ENCODE measurements around the gene BOLA1.
"Not testable (repeated sequence)": the region's sequence is repeated elsewhere in the genome, so short reads cannot be mapped to it uniquely, and the experiment has no call there.

BOLA1 gene, protein sequence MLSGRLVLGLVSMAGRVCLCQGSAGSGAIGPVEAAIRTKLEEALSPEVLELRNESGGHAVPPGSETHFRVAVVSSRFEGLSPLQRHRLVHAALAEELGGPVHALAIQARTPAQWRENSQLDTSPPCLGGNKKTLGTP

GRCh38 chr1:149899460-149900284, at the start of gene BOLA1:
TSS of gene BOLA1 (plus strand) at chr1:149899568. CDS start at chr1:149900060, 492 bp downstream.
- peak; percentile 66 for DNase-seq

- no peak for DNase-seq
These were observed 49.4 kb upstream of the BOLA1 start for GRCh38 chr1:149849947-149850360.

DNA sequence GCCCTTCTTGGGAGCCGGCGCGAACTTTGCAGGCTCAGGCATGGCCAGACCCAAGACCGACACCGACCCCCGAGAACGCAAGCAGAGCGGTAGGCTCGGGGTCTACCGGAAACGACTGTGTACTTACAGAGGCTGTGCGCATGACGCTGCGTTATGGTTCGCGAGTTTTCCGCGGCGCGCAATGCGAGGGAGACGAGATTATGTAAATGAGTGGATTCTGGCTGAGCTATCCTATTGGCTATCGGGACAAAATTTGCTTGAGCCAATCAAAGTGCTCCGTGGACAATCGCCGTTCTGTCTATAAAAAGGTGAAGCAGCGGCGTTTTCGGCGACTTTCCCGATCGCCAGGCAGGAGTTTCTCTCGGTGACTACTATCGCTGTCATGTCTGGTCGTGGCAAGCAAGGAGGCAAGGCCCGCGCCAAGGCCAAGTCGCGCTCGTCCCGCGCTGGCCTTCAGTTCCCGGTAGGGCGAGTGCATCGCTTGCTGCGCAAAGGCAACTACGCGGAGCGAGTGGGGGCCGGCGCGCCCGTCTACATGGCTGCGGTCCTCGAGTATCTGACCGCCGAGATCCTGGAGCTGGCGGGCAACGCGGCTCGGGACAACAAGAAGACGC, 48.5 kb upstream of the BOLA1 start:
- DNase-seq: not testable (repeated sequence)

DNA sequence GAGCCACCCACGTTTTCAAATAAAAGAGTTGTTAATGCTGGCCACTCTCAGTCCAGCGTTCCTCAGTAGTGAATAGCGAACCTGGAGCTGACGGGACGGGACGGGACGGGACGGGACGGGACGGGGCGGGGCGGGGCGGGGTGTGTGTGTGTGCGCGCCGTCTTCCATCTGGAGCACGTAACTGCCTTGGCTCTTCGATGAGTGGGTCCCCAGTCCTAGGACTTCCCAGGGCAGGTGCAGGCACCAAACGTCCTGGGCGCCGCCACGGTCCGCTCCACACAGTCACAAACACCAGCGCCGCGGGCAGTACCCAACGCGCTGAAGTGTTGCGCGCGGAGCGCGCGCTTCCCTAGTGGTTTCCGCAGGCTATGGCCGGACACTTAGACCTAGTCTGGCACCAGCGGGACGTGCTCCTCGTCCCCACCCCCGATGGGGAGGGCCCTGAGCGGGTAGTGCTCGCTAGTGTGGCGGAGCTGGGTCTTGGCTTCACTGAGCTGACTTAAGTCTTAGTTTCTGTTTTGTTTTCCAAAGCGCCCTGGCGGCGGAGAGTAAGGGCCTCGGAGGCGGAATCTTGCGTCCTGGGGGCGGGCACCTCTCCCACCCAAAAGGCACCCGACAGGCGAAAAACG, 47.7 kb upstream of the BOLA1 start:
- DNase-seq: not testable (repeated sequence)

DNA sequence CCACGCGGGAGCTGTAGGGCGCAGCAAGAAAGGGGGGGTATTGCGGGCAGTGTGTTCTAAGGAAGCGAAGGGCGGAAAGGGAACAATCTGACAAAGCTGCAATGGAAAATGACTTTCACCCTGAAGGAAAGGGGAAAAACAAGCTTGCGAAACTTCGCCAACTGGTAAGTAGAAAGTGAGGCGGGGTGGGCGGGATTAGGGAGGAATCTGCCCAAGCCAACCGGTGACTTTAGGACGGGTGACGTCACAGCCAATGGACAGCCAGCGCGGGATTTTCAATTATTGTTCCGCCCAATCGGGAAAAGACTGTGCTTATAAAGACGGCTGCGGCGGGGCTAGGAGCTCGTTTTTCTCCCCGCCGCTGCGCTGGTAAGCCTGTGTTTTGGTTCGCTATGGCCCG, 47.1 kb upstream of the BOLA1 start:
- not testable (repeated sequence) for DNase-seq

- DNase-seq: not testable (repeated sequence)
These were observed 39.1 kb upstream of the BOLA1 start for GRCh38 chr1:149860271-149860670.

GRCh38 chr1:149860684-149861496, 38.5 kb upstream of the BOLA1 start:
- DNase-seq: not testable (repeated sequence)

- not testable (repeated sequence) for DNase-seq
These were observed 37.8 kb upstream of the BOLA1 start for GRCh38 chr1:149861497-149862054.

GRCh38 chr1:149866887-149867286, 32.5 kb upstream of the BOLA1 start:
- not testable (repeated sequence) for DNase-seq

DNA sequence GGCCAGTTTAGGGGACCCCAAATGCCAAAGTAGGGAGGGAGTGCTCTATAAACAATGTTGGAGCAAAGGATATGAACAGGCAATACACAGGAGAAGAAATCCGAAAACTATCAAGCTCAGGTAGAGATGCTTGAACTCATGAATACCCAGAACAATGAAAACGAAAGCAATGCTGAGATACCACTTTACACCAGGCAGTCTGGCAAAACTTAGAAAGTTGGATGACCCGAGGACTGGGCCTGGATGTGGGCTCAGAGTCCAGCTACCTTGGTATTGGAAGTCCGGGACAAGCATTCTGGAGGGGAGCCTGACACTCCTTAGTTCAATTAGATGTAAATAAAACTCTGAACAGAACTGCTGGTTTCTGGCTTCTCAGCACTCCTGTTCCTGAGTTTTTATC, 26.3 kb upstream of the BOLA1 start:
- DNase-seq: not testable (repeated sequence)

- no peak for DNase-seq
These were observed 22.0 kb upstream of the BOLA1 start for GRCh38 chr1:149877211-149877946.

GRCh38 chr1:149879556-149879955, 19.8 kb upstream of the BOLA1 start:
- DNase-seq: no peak

DNA sequence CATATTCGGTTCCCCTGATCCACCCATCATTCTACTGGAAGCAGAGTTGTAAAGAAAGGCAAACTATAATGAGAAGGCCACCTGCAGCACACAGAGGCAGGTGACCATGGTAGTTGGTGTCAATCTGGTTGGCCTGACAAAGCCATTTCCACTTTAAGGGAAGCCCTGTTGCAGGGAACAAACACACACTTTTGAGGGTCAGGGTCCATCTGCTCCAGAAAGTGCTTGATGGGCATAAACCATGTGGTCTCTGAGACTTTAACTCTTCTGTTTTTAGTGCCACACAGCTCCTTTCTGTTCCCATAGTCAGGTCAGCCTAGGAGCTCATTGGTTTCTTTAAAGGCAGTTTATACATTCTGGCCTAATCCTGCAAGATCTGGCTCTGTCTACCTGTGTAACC, 17.5 kb upstream of the BOLA1 start:
- DNase-seq: no peak

GRCh38 chr1:149883598-149884247, 15.6 kb upstream of the BOLA1 start:
- no peak for DNase-seq

DNA sequence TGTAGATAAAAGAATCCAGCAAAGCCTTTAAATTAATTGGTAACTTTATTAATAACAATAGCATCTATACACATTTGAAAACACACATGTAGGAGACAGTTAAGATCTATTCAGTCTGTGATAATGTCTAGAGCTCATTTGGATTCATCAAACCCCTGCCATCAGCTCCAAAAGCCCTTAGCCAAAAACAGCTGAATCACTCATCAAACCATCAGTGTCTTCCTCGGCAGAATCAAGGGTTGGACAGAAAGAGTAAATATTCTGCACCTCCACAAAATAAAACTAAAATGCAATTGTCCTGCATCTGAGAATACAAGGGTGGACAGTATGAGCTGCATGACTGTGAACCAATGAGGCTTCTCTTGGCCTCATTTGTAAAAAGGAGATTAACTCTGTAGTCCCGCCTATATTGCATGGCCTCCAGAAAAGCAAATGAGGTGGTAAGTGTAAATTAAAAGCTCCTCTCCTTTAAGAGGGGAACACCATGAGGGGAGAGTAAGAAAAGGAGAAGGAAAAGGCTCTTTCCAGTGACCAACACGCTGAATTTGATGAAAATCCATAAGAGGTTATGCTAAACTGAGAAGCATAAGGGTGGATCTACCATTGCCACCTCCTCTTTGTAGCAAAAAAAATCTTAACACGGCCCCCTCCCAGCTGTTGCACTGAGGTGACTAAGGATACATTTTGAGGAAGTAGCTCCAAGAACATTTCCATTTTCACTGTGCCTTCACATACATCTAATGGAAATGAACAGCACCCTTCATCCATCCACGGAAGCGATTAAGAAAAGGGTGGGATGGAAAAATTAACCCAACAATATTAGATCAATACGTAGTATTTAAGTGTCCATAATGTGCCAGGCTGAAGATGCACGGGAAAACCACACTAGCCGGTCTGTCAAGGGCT, 14.7 kb upstream of the BOLA1 start:
- DNase-seq: peak; percentile 60

GRCh38 chr1:149885339-149886120, 13.8 kb upstream of the BOLA1 start:
- peak; percentile 91 for DNase-seq

DNA sequence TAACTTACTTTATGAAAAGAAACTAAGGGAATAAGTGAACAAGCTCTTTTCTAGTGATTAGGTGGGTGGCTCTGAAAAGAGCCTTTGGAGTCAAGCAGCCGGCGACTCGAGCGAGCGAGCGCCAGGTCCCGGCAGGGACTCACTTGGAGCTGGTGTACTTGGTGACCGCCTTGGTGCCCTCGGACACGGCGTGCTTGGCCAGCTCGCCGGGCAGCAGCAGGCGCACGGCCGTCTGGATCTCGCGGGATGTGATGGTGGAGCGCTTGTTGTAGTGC, 13.3 kb upstream of the BOLA1 start:
- DNase-seq: not testable (repeated sequence)

DNA sequence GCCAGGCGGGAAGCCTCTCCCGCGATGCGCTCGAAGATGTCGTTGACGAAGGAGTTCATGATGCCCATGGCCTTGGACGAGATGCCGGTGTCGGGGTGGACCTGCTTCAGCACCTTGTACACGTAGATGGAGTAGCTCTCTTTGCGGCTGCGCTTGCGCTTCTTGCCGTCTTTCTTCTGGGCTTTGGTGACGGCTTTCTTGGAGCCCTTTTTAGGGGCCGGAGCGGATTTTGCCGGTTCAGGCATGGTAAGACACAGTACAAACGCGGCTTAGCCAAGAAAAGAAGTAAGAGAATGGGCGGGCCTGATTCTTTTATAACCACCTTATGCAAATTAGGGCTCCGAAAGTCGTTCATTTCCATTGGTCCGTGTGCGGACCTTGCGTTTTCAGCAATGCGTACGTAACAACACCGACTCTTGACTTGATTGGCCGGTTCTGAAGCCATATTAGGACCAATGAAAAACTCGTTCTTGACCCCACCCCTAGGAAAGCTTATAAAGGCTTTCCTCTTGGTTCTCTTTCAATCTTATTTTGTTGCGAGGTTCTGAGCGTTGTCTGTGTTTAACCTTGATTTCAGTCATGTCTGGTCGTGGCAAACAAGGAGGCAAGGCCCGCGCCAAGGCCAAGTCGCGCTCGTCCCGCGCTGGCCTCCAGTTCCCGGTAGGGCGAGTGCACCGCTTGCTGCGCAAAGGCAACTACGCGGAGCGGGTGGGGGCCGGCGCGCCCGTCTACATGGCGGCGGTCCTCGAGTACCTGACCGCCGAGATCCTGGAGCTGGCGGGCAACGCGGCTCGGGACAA, 12.8 kb upstream of the BOLA1 start:
- DNase-seq: peak; percentile 98

GRCh38 chr1:149887196-149887455, 12.2 kb upstream of the BOLA1 start:
- not testable (repeated sequence) for DNase-seq
